Measurements from ENCODE around the gene ARID2.

DNA sequence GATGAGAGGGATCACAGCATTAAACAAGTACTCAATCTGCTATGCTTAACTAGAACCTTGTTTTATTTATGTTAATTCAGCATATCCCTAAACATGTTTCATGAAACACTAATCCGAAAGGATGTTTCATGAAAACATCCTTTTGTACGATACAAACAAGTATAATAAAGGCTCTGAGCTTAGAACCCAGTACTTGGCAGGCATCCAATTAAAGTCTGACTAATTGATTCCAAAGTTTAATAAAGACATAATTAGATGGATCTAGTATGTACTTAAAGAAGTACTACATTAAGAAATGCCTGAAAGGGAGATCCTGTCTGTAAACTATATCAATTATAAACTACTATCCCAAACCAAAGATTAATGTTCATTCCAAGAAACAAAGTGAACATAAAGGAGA, 209.1 kb downstream of the ARID2 start:
- no peak for TF ChIP-seq POLR2A (IDR thresholded peaks at IDR 0.05)
- TF ChIP-seq, protein P1, sequence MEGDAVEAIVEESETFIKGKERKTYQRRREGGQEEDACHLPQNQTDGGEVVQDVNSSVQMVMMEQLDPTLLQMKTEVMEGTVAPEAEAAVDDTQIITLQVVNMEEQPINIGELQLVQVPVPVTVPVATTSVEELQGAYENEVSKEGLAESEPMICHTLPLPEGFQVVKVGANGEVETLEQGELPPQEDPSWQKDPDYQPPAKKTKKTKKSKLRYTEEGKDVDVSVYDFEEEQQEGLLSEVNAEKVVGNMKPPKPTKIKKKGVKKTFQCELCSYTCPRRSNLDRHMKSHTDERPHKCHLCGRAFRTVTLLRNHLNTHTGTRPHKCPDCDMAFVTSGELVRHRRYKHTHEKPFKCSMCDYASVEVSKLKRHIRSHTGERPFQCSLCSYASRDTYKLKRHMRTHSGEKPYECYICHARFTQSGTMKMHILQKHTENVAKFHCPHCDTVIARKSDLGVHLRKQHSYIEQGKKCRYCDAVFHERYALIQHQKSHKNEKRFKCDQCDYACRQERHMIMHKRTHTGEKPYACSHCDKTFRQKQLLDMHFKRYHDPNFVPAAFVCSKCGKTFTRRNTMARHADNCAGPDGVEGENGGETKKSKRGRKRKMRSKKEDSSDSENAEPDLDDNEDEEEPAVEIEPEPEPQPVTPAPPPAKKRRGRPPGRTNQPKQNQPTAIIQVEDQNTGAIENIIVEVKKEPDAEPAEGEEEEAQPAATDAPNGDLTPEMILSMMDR (IDR thresholded peaks at IDR 0.05), result no peak

All from body of pancreas (tissue), 4 donors.